HL-60 (cell line): ENCODE measurements around the gene TMTC4.
"Not testable (repeated sequence)": the region's sequence is repeated elsewhere in the genome, so short reads cannot be mapped to it uniquely, and the experiment has no call there.

Experiments
- DNase-seq, 2 experiments: peaks; one replicate each; pipeline ENCODE4 v3.0.0-alpha.2; 2010 to 2020; ENCODE audit warnings: low read depth in 1 of 2, low spot score in 1 of 2
- H3K27ac ChIP-seq: fragments of 250-450 bp; sonication (Bioruptor Pico); replicated peaks from 2 replicates; pipeline ENCODE4 v1.5.1; 2020; ENCODE audit warnings: mild to moderate bottlenecking, moderate library complexity
- H3K27me3 ChIP-seq: fragments of 250-450 bp; sonication (Bioruptor Pico); 2 replicates; pipeline ENCODE4 v1.5.1; 2021; ENCODE audit warnings: mild to moderate bottlenecking, moderate library complexity; ENCODE audit not compliant: insufficient read depth, poor library complexity, severe bottlenecking
- H3K4me3 ChIP-seq: replicated peaks from 2 replicates; pipeline ENCODE4 v1.5.1; 2011; ENCODE audit warnings: mild to moderate bottlenecking, control low read depth, low read length; ENCODE audit not compliant: insufficient read depth
- GABPA ChIP-seq: IDR thresholded peaks from 2 replicates; pipeline ENCODE4 v1.6.1; 2012; ENCODE audit warnings: low read depth
- POLR2AphosphoS5 ChIP-seq: IDR thresholded peaks from 2 replicates; pipeline ENCODE4 v1.6.1; 2012; ENCODE audit warnings: low read depth
- SPI1 ChIP-seq: IDR thresholded peaks from 2 replicates; pipeline ENCODE4 v1.6.1; 2012; ENCODE audit warnings: low read depth, mild to moderate bottlenecking, borderline replicate concordance
- TF ChIP-seq, protein P1 (sequence below): IDR thresholded peaks from one replicate; pipeline ENCODE4 v1.5.1; 2011; ENCODE audit warnings: low read length, control low read depth, inconsistent platforms; ENCODE audit not compliant: insufficient read depth
- TF ChIP-seq, protein P2 (sequence below): IDR thresholded peaks from 2 replicates; pipeline ENCODE4 v1.6.1; 2012; ENCODE audit warnings: low read depth; ENCODE audit not compliant: insufficient replicate concordance

The TMTC4 gene

DNA sequence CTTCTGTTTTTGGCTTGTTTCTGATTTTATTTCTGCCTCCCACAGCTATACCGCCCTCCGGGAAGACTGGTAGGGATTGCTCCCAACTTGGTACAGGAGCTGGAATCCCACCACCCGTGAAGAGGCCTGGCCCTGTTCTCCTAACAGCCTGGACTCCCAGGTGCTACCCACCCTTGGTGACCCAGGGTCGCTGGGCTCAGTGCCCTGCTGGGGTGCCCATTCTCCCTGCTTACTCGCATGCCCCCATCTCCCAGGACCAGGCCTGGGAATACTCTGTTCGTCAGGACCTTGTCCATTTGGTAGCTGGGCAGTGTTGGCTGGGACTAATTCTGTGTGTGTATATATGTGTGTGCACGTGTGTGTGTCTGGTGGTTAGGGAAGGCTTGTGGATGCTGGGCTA, 41.0 kb upstream of the TMTC4 start:
- no peak overlapping the region for H3K27ac ChIP-seq
- H3K4me3 ChIP-seq: no peak overlapping the region
- no peak for TF ChIP-seq GABPA
- TF ChIP-seq, protein P1, sequence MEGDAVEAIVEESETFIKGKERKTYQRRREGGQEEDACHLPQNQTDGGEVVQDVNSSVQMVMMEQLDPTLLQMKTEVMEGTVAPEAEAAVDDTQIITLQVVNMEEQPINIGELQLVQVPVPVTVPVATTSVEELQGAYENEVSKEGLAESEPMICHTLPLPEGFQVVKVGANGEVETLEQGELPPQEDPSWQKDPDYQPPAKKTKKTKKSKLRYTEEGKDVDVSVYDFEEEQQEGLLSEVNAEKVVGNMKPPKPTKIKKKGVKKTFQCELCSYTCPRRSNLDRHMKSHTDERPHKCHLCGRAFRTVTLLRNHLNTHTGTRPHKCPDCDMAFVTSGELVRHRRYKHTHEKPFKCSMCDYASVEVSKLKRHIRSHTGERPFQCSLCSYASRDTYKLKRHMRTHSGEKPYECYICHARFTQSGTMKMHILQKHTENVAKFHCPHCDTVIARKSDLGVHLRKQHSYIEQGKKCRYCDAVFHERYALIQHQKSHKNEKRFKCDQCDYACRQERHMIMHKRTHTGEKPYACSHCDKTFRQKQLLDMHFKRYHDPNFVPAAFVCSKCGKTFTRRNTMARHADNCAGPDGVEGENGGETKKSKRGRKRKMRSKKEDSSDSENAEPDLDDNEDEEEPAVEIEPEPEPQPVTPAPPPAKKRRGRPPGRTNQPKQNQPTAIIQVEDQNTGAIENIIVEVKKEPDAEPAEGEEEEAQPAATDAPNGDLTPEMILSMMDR: no peak
- TF ChIP-seq POLR2AphosphoS5: no peak
- no peak for TF ChIP-seq SPI1
- TF ChIP-seq, protein P2, sequence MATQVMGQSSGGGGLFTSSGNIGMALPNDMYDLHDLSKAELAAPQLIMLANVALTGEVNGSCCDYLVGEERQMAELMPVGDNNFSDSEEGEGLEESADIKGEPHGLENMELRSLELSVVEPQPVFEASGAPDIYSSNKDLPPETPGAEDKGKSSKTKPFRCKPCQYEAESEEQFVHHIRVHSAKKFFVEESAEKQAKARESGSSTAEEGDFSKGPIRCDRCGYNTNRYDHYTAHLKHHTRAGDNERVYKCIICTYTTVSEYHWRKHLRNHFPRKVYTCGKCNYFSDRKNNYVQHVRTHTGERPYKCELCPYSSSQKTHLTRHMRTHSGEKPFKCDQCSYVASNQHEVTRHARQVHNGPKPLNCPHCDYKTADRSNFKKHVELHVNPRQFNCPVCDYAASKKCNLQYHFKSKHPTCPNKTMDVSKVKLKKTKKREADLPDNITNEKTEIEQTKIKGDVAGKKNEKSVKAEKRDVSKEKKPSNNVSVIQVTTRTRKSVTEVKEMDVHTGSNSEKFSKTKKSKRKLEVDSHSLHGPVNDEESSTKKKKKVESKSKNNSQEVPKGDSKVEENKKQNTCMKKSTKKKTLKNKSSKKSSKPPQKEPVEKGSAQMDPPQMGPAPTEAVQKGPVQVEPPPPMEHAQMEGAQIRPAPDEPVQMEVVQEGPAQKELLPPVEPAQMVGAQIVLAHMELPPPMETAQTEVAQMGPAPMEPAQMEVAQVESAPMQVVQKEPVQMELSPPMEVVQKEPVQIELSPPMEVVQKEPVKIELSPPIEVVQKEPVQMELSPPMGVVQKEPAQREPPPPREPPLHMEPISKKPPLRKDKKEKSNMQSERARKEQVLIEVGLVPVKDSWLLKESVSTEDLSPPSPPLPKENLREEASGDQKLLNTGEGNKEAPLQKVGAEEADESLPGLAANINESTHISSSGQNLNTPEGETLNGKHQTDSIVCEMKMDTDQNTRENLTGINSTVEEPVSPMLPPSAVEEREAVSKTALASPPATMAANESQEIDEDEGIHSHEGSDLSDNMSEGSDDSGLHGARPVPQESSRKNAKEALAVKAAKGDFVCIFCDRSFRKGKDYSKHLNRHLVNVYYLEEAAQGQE: no peak
- H3K27me3 ChIP-seq: peaks cover 5% of the 10 kb centered on the region
- DNase-seq: no peak

DNA sequence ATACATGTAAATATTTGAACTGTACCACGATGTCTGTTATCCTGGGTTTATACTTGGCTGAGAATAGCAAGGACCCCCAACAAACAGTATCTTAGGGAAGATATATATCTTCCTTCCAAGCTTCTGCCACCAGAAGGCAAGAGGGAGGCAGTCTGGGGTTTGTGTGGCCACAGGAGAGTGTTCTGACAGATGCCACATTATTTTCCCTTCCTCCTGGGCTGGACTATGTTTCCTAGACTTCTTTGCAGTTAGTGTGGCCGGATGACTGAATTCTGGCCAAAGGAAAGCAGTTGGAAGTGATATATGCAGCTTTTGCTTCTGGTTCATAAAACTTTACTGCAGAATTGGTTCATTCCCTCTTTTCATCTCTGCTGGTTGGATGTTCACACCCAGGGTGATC, 39.9 kb upstream of the TMTC4 start:
- Histone ChIP-seq H3K27me3 (peaks cover 5% of the 10 kb centered on the region), H3K4me3 (no peak overlapping the region), H3K27ac (no peak overlapping the region)
- no peak for TF ChIP-seq GABPA
- no peak for TF ChIP-seq SPI1
- TF ChIP-seq POLR2AphosphoS5: no peak
- TF ChIP-seq, protein P1: no peak
- TF ChIP-seq, protein P2: no peak
- DNase-seq: no peak

DNA sequence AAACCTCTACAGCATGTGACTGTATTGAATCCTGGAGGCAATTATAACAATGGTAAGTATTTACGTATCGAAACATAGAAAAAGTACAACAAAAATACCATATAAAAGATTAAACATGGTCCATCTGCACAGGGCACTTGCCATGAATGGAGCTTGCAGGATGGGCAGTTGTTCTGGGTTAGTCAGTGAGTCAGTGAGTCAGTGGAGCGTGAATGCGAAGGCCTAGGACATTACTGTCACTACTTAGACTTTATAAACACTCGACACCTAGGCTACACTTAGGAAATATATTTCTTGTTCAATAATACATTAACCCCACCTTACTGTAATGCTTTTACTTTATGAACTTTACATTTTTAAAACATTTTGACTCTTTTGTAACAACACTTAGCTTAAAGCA, 35.6 kb upstream of the TMTC4 start:
- DNase-seq: no peak
- Histone ChIP-seq H3K27me3 (peaks cover 5% of the 10 kb centered on the region), H3K27ac (no peak overlapping the region), H3K4me3 (no peak overlapping the region)
- no peak for TF ChIP-seq POLR2AphosphoS5

DNA sequence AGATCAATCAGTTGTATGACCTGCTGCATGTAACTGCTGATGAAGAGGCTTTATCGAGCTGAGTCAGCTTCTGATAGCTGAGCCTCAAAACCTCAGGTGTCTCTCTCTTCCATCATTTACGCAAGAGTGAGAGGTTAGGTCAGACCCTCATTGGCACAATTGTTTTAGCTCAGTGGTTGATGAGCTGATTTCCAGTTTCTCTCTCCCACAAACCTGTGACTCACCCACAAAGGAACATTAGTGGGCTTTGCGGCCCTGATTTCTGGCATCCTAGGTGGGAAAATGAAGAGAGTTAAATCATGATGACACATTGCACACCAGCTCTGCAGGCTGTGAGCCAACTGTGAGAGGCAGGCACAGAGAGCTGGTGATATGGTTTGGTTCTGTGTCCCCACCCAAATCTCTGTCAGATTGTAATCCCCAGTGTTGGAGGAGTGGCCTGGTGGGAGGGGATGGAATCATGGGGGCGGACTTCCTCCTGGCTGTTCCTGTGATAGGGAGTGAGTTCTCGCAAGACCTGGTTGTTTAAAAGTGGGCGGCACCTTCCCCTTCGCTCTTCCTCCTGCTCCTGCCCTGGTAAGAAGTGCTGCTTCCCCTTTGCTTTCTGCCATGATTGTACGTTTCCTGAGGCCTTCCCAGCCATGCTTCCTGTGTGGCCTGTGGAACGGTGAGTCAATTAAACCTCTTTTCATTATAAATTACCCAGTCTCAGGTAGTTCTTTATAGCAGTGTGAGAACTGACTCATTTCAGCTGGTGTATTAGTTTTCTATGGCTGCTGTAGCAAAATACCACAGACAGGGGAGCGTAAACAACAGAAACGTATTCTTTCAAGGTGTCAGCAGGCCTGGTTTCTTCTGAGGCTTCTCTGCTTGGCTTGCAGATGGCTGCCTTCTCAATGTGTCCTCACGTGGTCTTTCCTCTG, 33.5 kb upstream of the TMTC4 start:
- H3K27ac ChIP-seq: no peak overlapping the region
- no peaks in the 10 kb centered on the region for H3K27me3 ChIP-seq
- H3K4me3 ChIP-seq: no peak overlapping the region
- no peak for TF ChIP-seq POLR2AphosphoS5
- peak; percentile 31 to 43 for DNase-seq

DNA sequence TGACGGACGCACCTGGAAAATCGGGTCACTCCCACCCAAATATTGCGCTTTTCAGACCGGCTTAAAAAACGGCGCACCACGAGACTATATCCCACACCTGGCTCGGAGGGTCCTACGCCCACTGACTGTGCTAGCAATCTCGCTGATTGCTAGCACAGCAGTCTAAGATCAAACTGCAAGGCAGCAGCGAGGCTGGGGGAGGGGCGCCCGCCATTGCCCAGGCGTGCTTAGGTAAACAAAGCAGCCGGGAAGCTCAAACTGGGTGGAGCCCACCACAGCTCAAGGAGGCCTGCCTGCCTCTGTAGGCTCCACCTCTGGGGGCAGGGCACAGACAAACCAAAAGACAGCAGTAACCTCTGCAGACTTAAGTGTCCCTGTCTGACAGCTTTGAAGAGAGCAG, 23.7 kb upstream of the TMTC4 start:
- DNase-seq, H3K27ac ChIP-seq, H3K27me3 ChIP-seq, H3K4me3 ChIP-seq: not testable (repeated sequence)
